Natural killer cell (primary cell): ENCODE data around the gene AVPI1. TPM values are rescaled to one million over a fixed set of nuclear protein-coding genes. Genes with fewer than 3 reads are reported as not detected.

Source experiments
- ATAC-seq, 3 donors: fragments of 150-1000 bp in 2 of 3; fragments of 200-7000 bp in 1 of 3; cut with Tn5 transposase; 1 replicate in 1 of 3; 2 replicates in 2 of 3; pipeline ENCODE4 v1.10.0; 2021; ENCODE audit warnings: mild to moderate bottlenecking in 2 of 3, moderate library complexity in 2 of 3
- DNase-seq, 2 donors: peaks; one replicate each; pipeline versions ENCODE4 v3.0.0 to v3.0.0-alpha.2; 2013 to 2021; ENCODE audit warnings: mixed read lengths in 1 of 2
- H3K27ac ChIP-seq: one replicate; pipeline ENCODE4 v1.5.1; 2013; ENCODE audit warnings: mild to moderate bottlenecking, low read length
- H3K27me3 ChIP-seq: one replicate; pipeline ENCODE4 v1.6.1; 2013; ENCODE audit warnings: low read length; ENCODE audit not compliant: control insufficient read depth, insufficient read depth
- H3K36me3 ChIP-seq: one replicate; pipeline ENCODE4 v1.6.1; 2013; ENCODE audit warnings: low read length; ENCODE audit not compliant: control insufficient read depth, insufficient read depth
- H3K4me1 ChIP-seq: one replicate; pipeline ENCODE4 v1.6.1; 2013; ENCODE audit warnings: low read length; ENCODE audit not compliant: control insufficient read depth, insufficient read depth
- H3K4me3 ChIP-seq: one replicate; pipeline ENCODE4 v1.5.1; 2013; ENCODE audit warnings: low read length
- H3K9me3 ChIP-seq: one replicate; pipeline ENCODE4 v1.6.1; 2013; ENCODE audit warnings: low read length; ENCODE audit not compliant: control insufficient read depth, insufficient read depth
- H3K27ac Mint-ChIP-seq, 2 donors: one replicate each; pipeline ENCODE4 v1.8.0; 2022; ENCODE audit warnings: mild to moderate bottlenecking in 2 of 2, mixed read lengths in 2 of 2, moderate library complexity in 1 of 2
- H3K27me3 Mint-ChIP-seq, 2 donors: one replicate each; pipeline ENCODE4 v1.8.0; 2022; ENCODE audit warnings: low read depth in 2 of 2, mixed read lengths in 2 of 2
- H3K36me3 Mint-ChIP-seq: one replicate; pipeline ENCODE4 v1.8.0; 2022; ENCODE audit warnings: mixed read lengths
- H3K4me1 Mint-ChIP-seq, 2 donors: one replicate each; pipeline ENCODE4 v1.8.0; 2022; ENCODE audit warnings: mixed read lengths in 2 of 2
- H3K4me3 Mint-ChIP-seq: one replicate; pipeline ENCODE4 v1.8.0; 2022; ENCODE audit warnings: mild to moderate bottlenecking, moderate library complexity, mixed read lengths
- H3K9me3 Mint-ChIP-seq, 2 donors: one replicate each; pipeline ENCODE4 v1.8.0; 2022; ENCODE audit warnings: mixed read lengths in 2 of 2
- CTCF ChIP-seq: fragments of 200-600 bp; IDR thresholded peaks from one replicate; pipeline ENCODE4 v1.8.0; 2022; ENCODE audit warnings: antibody characterized with exemption
- WGBS: methylation state at CpG from one replicate; pipeline ENCODE4 v1.1.7; 2013; ENCODE audit warnings: missing lambda C conversion rate; ENCODE audit not compliant: insufficient coverage; 5-methylcytosine and 5-hydroxymethylcytosine counted together
- intact Hi-C: fragments of 100-400 bp; cut with micrococcal nuclease; formaldehyde crosslinking; loops from one replicate; pipeline ENCODE4 v1.14.2; 2022
- total RNA-seq, 4 donors: library from RNA; stranded (reverse); fragments of 120-200 nt in 1 of 4; gene quantifications; one replicate each; pipeline versions ENCODE4 v1.2.3 to v1.2.4, GENCODE V29; 2013 to 2022

Gene AVPI1
- total RNA-seq, 3 donors from 2014 or later (not counting 1 experiment from before 2014, with no cell fraction given), result 6.1 to 8.4 (median 6.8) TPM

GRCh38 chr10:97714401-97715258 is 27.6 kb upstream of the AVPI1 start:
- Mint-ChIP-seq H3K9me3 (no peaks in the 10 kb centered on the region), H3K36me3 (no peaks in the 10 kb centered on the region), H3K27me3 (peaks cover 34 to 40% of the 10 kb centered on the region in 2 donors), H3K4me1 (peaks cover 15 to 28% of the 10 kb centered on the region in 2 donors), H3K4me3 (peak overlapping the region; percentile 97), H3K27ac (peak overlapping the region; percentile 6 to 70)
- peaks cover 16% of the 10 kb centered on the region for H3K4me1 ChIP-seq
- H3K9me3 ChIP-seq, result no peaks in the 10 kb centered on the region
- peak overlapping the region; percentile 16 for H3K4me3 ChIP-seq
- intact Hi-C loops, result no loop called here
- H3K27me3 ChIP-seq, result peaks cover 3% of the 10 kb centered on the region
- H3K36me3 ChIP-seq, result no peaks in the 10 kb centered on the region
- ATAC-seq (peak; percentile 29 to 47 (median 31)), DNase-seq (peak in 1 of 2 donors; percentile 27)
- no peak overlapping the region for H3K27ac ChIP-seq
- 6% methylated on average over 74 of the region's 74 CpGs for WGBS
- TF ChIP-seq CTCF, result no peak

DNA sequence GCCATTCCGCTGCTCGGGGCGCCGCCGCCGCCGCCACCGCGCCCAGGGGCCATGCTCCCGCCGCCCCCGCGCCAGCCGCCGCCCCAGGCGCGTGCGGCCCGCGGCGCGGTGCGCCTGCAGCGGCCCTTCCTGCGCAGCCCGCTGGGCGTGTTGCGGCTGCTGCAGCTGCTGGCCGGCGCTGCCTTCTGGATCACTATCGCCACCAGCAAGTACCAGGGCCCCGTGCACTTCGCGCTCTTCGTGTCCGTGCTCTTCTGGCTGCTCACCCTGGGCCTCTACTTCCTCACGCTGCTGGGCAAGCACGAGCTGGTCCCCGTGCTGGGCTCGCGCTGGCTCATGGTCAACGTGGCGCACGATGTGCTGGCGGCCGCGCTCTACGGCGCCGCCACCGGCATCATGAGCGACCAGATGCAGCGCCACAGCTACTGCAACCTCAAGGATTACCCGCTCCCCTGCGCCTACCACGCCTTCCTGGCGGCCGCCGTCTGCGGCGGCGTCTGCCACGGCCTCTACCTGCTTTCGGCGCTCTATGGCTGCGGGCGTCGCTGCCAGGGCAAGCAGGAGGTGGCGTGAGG is 26.9 kb upstream of the AVPI1 start:
- peaks cover 16% of the 10 kb centered on the region for H3K4me1 ChIP-seq
- H3K4me3 ChIP-seq, result peak overlapping the region; percentile 39
- H3K27me3 Mint-ChIP-seq, result peaks cover 33 to 43% of the 10 kb centered on the region in 2 donors
- under 1% methylated on average over 69 of the region's 69 CpGs for WGBS
- H3K4me1 Mint-ChIP-seq, result peaks cover 15 to 34% of the 10 kb centered on the region in 2 donors
- intact Hi-C loops, result no loop called here
- H3K4me3 Mint-ChIP-seq, result peak overlapping the region; percentile 97
- ATAC-seq, result peak; percentile 71 to 80 (median 74)
- no peaks in the 10 kb centered on the region for H3K9me3 ChIP-seq
- no peaks in the 10 kb centered on the region for H3K36me3 Mint-ChIP-seq
- TF ChIP-seq CTCF, result no peak
- H3K9me3 Mint-ChIP-seq, result no peaks in the 10 kb centered on the region
- no peaks in the 10 kb centered on the region for H3K36me3 ChIP-seq
- no peak overlapping the region for H3K27ac ChIP-seq
- peak; percentile 33 to 78 for DNase-seq
- peak overlapping the region; percentile 6 to 70 for H3K27ac Mint-ChIP-seq
- peaks cover 3% of the 10 kb centered on the region for H3K27me3 ChIP-seq

- Histone ChIP-seq H3K36me3 (no peaks in the 10 kb centered on the region), H3K9me3 (no peaks in the 10 kb centered on the region), H3K27me3 (peaks cover 3% of the 10 kb centered on the region), H3K27ac (no peak within 1 kb of the TSS), H3K4me1 (peaks cover 16% of the 10 kb centered on the region), H3K4me3 (peak within 1 kb of the TSS; percentile 39)
- Mint-ChIP-seq H3K27me3 (peaks cover 30 to 43% of the 10 kb centered on the region in 2 donors), H3K9me3 (no peaks in the 10 kb centered on the region), H3K27ac (peak within 1 kb of the TSS; percentile 6 to 70), H3K4me1 (peaks cover 15 to 34% of the 10 kb centered on the region in 2 donors), H3K4me3 (peak within 1 kb of the TSS; percentile 97), H3K36me3 (no peaks in the 10 kb centered on the region)
- 8% methylated on average over 37 of the region's 37 CpGs for WGBS
- ATAC-seq, result no peak
- TF ChIP-seq CTCF, result no peak
- intact Hi-C loops, result no loop called here
- DNase-seq, result no peak
Measured at GRCh38 chr10:97713339-97713825, 26.3 kb upstream of the AVPI1 start, which contains the start of gene MARVELD1. Gene MARVELD1 (plus strand): TSS chr10:97713730. CDS start chr10:97713877, 147 bp downstream.
